ENCODE data around the gene DDHD1.

DNA sequence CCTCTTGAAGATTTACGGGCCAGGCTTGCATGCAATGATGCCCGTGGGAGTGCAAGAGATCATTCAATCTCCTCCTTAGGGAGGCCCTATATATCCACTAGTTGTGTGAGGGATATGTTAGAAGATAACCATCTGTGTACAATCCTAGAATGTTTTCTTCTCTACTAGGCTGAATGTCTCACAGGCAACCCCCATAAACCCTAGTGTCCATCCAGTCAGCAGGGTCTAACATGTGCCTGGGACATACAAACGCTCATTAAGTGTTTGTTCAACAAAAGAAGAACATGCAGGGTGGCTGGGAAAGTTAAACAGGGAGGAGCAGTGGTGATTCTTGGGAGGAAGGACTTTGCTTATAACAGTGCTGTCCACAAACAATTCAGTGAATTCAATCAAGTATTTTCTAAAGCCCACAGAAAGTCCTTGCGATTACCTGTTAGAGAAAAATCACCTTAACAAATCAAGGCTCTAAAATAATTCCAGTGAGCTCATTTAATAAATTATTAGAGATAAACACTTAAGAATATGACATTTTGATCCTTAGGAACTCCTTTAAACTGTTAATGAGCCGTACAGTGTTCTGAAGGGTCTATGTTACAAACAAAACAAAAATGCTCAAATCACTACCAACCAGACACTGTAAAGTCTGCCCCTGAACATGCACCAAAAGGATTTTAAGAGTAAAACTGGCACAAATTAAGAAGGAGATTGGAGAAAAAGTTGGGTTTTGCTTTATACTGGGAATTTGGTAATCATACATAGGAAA is 105.6 kb downstream of the DDHD1 start:
- TF ChIP-seq, protein P1, sequence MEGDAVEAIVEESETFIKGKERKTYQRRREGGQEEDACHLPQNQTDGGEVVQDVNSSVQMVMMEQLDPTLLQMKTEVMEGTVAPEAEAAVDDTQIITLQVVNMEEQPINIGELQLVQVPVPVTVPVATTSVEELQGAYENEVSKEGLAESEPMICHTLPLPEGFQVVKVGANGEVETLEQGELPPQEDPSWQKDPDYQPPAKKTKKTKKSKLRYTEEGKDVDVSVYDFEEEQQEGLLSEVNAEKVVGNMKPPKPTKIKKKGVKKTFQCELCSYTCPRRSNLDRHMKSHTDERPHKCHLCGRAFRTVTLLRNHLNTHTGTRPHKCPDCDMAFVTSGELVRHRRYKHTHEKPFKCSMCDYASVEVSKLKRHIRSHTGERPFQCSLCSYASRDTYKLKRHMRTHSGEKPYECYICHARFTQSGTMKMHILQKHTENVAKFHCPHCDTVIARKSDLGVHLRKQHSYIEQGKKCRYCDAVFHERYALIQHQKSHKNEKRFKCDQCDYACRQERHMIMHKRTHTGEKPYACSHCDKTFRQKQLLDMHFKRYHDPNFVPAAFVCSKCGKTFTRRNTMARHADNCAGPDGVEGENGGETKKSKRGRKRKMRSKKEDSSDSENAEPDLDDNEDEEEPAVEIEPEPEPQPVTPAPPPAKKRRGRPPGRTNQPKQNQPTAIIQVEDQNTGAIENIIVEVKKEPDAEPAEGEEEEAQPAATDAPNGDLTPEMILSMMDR (IDR thresholded peaks at IDR 0.05; ENCODE audit: insufficient read depth, low read length): no peak
- TF ChIP-seq POLR2AphosphoS5 (IDR thresholded peaks at IDR 0.05; ENCODE audit: low read depth): no peak

Measured in HL-60 (cell line).